ENCODE data around the gene AGBL1. TPM values are rescaled to one million over a fixed set of nuclear protein-coding genes. Genes with fewer than 3 reads are reported as not detected.

Gene AGBL1
- total RNA-seq, 2 donors from 2014 or later, result not detected

DNA sequence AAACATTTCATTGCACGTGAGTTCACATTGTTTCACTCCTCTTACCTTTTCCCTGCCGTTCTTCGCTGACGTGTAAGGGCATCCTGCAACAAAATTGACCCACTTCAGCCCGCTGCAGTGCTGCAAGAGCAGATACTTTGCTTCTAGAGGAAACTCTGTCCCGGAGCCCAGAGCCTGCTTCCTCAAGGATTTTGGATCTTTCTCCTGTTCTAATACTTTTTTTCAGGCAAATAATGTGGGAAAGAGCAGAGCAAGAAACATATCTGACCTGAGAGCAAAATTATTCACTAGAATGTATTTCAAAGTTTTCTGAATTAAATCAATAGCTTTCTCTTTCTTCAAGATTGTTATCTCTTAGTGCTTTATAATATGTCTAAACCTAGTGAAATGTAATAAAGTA is 303.9 kb downstream of the AGBL1 start:
- 70 to 75% methylated on average over 6 of the region's 6 CpGs for WGBS, 2 donors

DNA sequence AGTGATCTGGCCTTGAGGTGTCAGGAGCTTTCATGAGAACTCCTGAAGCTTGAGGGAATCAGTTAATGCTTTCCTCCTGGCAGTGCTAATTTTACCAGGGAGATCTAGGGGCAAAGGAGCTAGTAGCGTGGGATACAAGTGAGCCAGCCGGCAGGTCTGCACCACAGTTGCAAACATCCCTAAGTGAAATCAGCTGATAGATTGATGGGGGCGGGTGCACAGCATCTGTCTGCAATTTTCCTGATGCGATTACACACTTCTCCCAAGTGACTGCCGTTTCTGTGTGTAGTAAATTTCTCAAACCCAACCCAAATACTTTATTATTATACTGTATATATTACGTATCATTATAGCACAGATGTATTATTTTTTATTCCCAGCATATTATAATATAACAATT is 304.5 kb downstream of the AGBL1 start:
- Histone ChIP-seq H3K36me3 (replicated peaks in 1 of 2; ENCODE audit: insufficient read depth in 1 of 2, low read depth in 2 of 2) (no peaks in the 10 kb centered on the region), H3K27ac (no peak overlapping the region), H3K4me1 (no peaks in the 10 kb centered on the region), H3K4me3 (no peak overlapping the region), H3K9me3 (no peaks in the 10 kb centered on the region), H3K27me3 (no peaks in the 10 kb centered on the region)
- 49 to 51% methylated on average over 6 of the region's 6 CpGs for WGBS, 2 donors
- ATAC-seq (no peak), DNase-seq (no peak)
- intact Hi-C loops (cut with DNase I), result no loop called here
- TF ChIP-seq, protein P1, sequence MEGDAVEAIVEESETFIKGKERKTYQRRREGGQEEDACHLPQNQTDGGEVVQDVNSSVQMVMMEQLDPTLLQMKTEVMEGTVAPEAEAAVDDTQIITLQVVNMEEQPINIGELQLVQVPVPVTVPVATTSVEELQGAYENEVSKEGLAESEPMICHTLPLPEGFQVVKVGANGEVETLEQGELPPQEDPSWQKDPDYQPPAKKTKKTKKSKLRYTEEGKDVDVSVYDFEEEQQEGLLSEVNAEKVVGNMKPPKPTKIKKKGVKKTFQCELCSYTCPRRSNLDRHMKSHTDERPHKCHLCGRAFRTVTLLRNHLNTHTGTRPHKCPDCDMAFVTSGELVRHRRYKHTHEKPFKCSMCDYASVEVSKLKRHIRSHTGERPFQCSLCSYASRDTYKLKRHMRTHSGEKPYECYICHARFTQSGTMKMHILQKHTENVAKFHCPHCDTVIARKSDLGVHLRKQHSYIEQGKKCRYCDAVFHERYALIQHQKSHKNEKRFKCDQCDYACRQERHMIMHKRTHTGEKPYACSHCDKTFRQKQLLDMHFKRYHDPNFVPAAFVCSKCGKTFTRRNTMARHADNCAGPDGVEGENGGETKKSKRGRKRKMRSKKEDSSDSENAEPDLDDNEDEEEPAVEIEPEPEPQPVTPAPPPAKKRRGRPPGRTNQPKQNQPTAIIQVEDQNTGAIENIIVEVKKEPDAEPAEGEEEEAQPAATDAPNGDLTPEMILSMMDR (IDR thresholded peaks at IDR 0.05), result no peak
- no peak for TF ChIP-seq POLR2A (IDR thresholded peaks at IDR 0.05)

More for the DNA sequence above, 303.9 kb downstream of the AGBL1 start:
- no peak for DNase-seq
- H3K9me3 ChIP-seq, result no peaks in the 10 kb centered on the region
- no peaks in the 10 kb centered on the region for H3K4me1 ChIP-seq
- intact Hi-C loops (cut with DNase I), result no loop called here
- no peak overlapping the region for H3K27ac ChIP-seq
- no peak overlapping the region for H3K4me3 ChIP-seq
- no peak for ATAC-seq
- no peaks in the 10 kb centered on the region for H3K36me3 ChIP-seq (replicated peaks in 1 of 2; ENCODE audit: insufficient read depth in 1 of 2, low read depth in 2 of 2)
- H3K27me3 ChIP-seq, result no peaks in the 10 kb centered on the region
- TF ChIP-seq, protein P1 (IDR thresholded peaks at IDR 0.05), result no peak
- no peak for TF ChIP-seq POLR2A (IDR thresholded peaks at IDR 0.05)

DNA sequence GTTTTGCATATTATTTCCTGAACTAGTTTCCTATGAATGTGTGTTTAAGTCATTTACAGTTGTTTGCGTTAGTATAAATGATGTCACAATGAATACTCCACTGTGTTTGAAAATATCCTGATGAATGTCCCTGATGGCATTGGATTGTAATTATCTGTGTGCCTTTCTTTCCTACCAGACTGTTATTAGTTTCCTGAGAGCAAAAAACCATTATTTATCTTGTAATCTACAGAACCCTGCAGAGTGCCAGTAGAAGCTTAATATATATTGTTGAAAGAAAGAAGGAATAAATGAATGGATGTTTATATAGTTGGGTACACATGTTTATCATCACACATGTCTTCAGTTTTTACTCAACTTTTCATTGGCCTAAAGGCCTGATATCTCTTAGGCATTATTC is 312.6 kb downstream of the AGBL1 start:
- H3K27me3 ChIP-seq, result no peaks in the 10 kb centered on the region
- H3K4me1 ChIP-seq, result no peaks in the 10 kb centered on the region
- no peak overlapping the region for H3K27ac ChIP-seq
- no peak overlapping the region for H3K4me3 ChIP-seq
- no peak for TF ChIP-seq POLR2A (IDR thresholded peaks at IDR 0.05)
- TF ChIP-seq, protein P1 (IDR thresholded peaks at IDR 0.05), result no peak
- no peaks in the 10 kb centered on the region for H3K9me3 ChIP-seq
- ATAC-seq (no peak), DNase-seq (no peak)
- intact Hi-C loops (cut with DNase I), result no loop called here
- 61 to 78% methylated on average over 1 of the region's 1 CpG for whole genome bisulfite sequencing, 2 donors
- H3K36me3 ChIP-seq (replicated peaks in 1 of 2; ENCODE audit: insufficient read depth in 1 of 2, low read depth in 2 of 2), result no peaks in the 10 kb centered on the region

DNA sequence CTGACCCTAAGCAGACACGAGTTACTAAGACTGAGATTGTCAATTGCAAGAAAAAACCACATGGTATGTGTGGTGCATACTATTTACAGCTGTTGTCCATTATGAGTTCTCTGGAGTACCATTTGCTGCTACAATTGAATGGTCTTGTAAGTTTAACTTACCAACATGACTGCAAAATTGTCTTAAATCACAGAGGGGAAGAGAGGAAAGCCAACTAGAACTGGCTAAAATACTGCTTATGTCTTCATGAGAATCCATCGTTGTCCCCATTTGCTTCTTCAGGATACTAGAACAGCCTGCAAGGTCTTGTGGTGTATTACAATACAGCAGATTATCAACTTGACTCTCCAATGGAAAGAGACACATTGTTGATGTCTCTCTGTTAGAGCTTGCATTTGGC is 313.2 kb downstream of the AGBL1 start:
- DNase-seq (no peak), ATAC-seq (no peak)
- WGBS, 2 donors, result 60 to 68% methylated on average over 2 of the region's 2 CpGs
- intact Hi-C loops (cut with DNase I), result no loop called here
- Histone ChIP-seq H3K4me3 (no peak overlapping the region), H3K4me1 (no peaks in the 10 kb centered on the region), H3K9me3 (no peaks in the 10 kb centered on the region), H3K27me3 (no peaks in the 10 kb centered on the region), H3K27ac (no peak overlapping the region), H3K36me3 (replicated peaks in 1 of 2; ENCODE audit: insufficient read depth in 1 of 2, low read depth in 2 of 2) (no peaks in the 10 kb centered on the region)
- no peak for TF ChIP-seq POLR2A (IDR thresholded peaks at IDR 0.05)
- TF ChIP-seq, protein P1 (IDR thresholded peaks at IDR 0.05), result no peak

DNA sequence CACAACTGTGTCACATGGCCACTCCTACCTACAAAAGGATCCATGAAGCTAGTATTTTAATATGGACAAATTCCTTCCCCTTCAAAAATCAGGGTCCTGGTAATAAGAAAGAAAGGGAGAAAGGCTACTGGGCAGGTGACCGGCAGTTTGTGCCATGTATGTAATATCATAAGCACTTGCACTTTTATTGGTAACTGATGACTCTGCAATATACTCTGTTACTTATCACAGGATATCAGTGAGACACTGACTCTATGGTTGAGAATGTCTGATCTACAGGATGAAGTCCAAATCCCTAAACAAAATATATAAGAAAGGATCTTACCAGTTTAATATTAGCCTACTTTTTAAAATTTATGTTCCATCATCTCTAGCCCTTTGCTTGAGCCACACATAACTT is 315.2 kb downstream of the AGBL1 start:
- WGBS, 2 donors, result 76 to 84% methylated on average over 1 of the region's 1 CpG
- no peak for TF ChIP-seq POLR2A (IDR thresholded peaks at IDR 0.05)
- DNase-seq (no peak), ATAC-seq (no peak)
- no peaks in the 10 kb centered on the region for H3K4me1 ChIP-seq
- H3K36me3 ChIP-seq (replicated peaks in 1 of 2; ENCODE audit: insufficient read depth in 1 of 2, low read depth in 2 of 2), result no peaks in the 10 kb centered on the region
- no peaks in the 10 kb centered on the region for H3K9me3 ChIP-seq
- H3K4me3 ChIP-seq, result no peak overlapping the region
- H3K27me3 ChIP-seq, result no peaks in the 10 kb centered on the region
- H3K27ac ChIP-seq, result no peak overlapping the region
- intact Hi-C loops (cut with DNase I), result no loop called here
